Panc1 (cell line): ENCODE data around the gene LPIN1. TPM values are rescaled to one million over a fixed set of nuclear protein-coding genes. Genes with fewer than 3 reads are reported as not detected.
"Not testable (repeated sequence)": the region's sequence is repeated elsewhere in the genome, so short reads cannot be mapped to it uniquely, and the experiment has no call there.

Source experiments
- ATAC-seq: fragments of 200-7000 bp; cut with Tn5 transposase; 2 replicates; pipeline ENCODE4 v1.9.1; 2020; ENCODE audit warnings: mild to moderate bottlenecking, moderate library complexity
- BruUV-seq: library from RNA; stranded (reverse); fragments of 400-500 nt; replicated peaks from 2 replicates; lab custom pipeline; 2021; lab: Mats Ljungman, UMichigan
- CTCF ChIA-PET: fragments of 300-600 bp; sonication (Branson Sonifier 250); formaldehyde crosslinking; loops from one replicate; lab custom pipeline; 2022; ENCODE audit warnings: antibody characterized with exemption; lab: Charles Lee
- POLR2A ChIA-PET: fragments of 300-600 bp; sonication (Branson Sonifier 250); formaldehyde crosslinking; loops from one replicate; lab custom pipeline; 2022; ENCODE audit warnings: antibody characterized with exemption; lab: Charles Lee
- DNase-seq: peaks from one replicate; pipeline ENCODE4 v3.0.0-alpha.2; 2010; ENCODE audit warnings: low read depth, low spot score
- H3K27ac ChIP-seq: 2 replicates; pipeline ENCODE4 v1.5.1; 2011; ENCODE audit warnings: mild to moderate bottlenecking, low read length, inconsistent platforms
- H3K27me3 ChIP-seq: fragments of 200-500 bp; sonication (Bioruptor generic); 2 replicates; pipeline ENCODE4 v1.6.0; 2014; ENCODE audit warnings: low read length, inconsistent platforms; ENCODE audit not compliant: control insufficient read depth, insufficient read depth
- H3K36me3 ChIP-seq: fragments of 200-500 bp; sonication (Bioruptor generic); 2 replicates; pipeline ENCODE4 v1.5.1; 2014; ENCODE audit warnings: inconsistent platforms, mild to moderate bottlenecking, low read length, moderate library complexity; ENCODE audit not compliant: control insufficient read depth, insufficient read depth
- H3K4me1 ChIP-seq: 2 replicates; pipeline ENCODE4 v1.5.1; 2011; ENCODE audit warnings: inconsistent platforms, mild to moderate bottlenecking, low read length, moderate library complexity; ENCODE audit not compliant: control insufficient read depth, insufficient read depth
- H3K4me3 ChIP-seq, 2 experiments: 2 replicates each; pipeline ENCODE4 v1.5.1; 2011 to 2012; ENCODE audit warnings: low read depth in 2 of 2, low read length in 2 of 2, mild to moderate bottlenecking in 2 of 2, inconsistent platforms in 1 of 2, moderate library complexity in 1 of 2
- H3K9me3 ChIP-seq: fragments of 200-500 bp; sonication (Bioruptor generic); 2 replicates; pipeline ENCODE4 v1.5.1; 2014; ENCODE audit warnings: low read depth, mild to moderate bottlenecking, inconsistent platforms, low read length, moderate library complexity; ENCODE audit not compliant: control insufficient read depth, insufficient read depth
- POLR2AphosphoS5 ChIP-seq: IDR thresholded peaks from 2 replicates; pipeline ENCODE4 v1.6.1; 2012; ENCODE audit warnings: mild to moderate bottlenecking, low read depth, low read length, moderate library complexity
- SIN3A ChIP-seq: IDR thresholded peaks from 2 replicates; pipeline ENCODE4 v1.6.1; 2012; ENCODE audit warnings: low read depth, mild to moderate bottlenecking, low read length, moderate library complexity, borderline replicate concordance; ENCODE audit not compliant: insufficient read depth
- TCF7L2 ChIP-seq: IDR thresholded peaks from 2 replicates; pipeline ENCODE4 v1.6.1; 2011; ENCODE audit warnings: mild to moderate bottlenecking, low read depth, low read length, inconsistent platforms
- in situ Hi-C: cut with HindIII; loops from 2 replicates; pipeline ENCODE4 v1.10.0; 2016; ENCODE audit warnings: low sequenced_read_pairs, low pct_unique_long_range_greater_than_20kb
- intact Hi-C: fragments of 100-400 bp; cut with micrococcal nuclease; formaldehyde crosslinking; loops from one replicate; pipeline ENCODE4 v1.10.0; 2022; ENCODE audit not compliant: unreplicated experiment
- total RNA-seq: library from RNA; stranded (reverse); gene quantifications from one replicate; pipeline ENCODE4 v1.2.1, GENCODE V29; 2021; ENCODE audit not compliant: unreplicated experiment
- TF ChIP-seq, protein P1 (sequence below), 2 experiments: IDR thresholded peaks; 2 replicates each; pipeline ENCODE4 v1.6.1; 2011 to 2012; ENCODE audit warnings: low read depth in 2 of 2, control low read depth in 1 of 2, low read length in 1 of 2, mild to moderate bottlenecking in 1 of 2, moderate library complexity in 1 of 2; ENCODE audit not compliant: insufficient read depth in 1 of 2
- TF ChIP-seq, protein P2 (sequence below): fragments of 450-650 bp; IDR thresholded peaks from 2 replicates; pipeline ENCODE4 v1.5.1; 2017; ENCODE audit warnings: mild to moderate bottlenecking

Gene LPIN1
- total RNA-seq, 1 experiment from 2014 or later, result 51.8 TPM

DNA sequence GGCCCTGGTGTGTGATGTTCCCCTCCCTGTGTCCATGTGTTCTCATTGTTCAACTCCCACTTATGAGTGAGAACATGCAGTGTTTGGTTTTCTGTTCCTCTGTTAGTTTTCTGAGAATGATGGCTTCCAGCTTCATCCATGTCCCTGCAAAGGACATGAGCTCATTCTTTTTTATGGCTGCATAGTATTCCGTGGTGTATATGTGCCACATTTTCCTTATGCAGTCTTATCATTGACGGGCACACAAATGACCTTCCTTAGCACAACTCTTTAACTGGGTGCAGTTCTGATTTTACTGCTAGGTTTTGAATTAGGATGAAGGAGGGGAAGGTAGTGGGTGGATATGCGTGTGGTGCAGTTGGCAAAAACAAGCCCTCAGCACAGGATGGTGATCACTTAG is 70.5 kb downstream of the LPIN1 start:
- POLR2A ChIA-PET, H3K27me3 ChIP-seq, H3K4me3 ChIP-seq, BruUV-seq, H3K9me3 ChIP-seq, in situ Hi-C loops, H3K27ac ChIP-seq, ATAC-seq, CTCF ChIA-PET, intact Hi-C loops, H3K4me1 ChIP-seq, DNase-seq: not testable (repeated sequence)
- peaks cover 15% of the 10 kb centered on the region for H3K36me3 ChIP-seq

DNA sequence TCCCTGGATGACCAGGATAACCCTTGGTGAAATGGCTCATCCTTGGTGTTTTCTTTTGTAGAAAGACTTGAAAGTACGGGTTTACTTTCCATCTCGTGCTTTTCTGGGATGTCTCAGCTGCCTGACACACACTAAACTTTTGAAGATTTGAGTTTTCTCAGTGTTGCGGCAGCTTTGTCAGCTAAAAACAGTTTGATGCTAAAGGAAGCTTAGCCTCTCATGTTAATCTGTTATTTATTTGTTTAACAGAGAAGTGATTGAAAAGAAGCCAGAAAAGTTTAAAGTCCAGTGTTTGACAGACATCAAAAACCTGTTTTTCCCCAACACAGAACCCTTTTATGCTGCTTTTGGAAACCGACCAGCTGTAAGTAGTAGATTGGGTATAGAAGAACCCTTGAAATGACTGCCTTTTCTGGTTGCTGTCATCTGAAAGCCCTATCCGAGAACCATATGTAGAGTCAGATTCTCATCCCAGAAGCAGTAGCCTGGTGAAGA is 72.8 kb downstream of the LPIN1 start:
- no peak for DNase-seq
- peaks cover 15% of the 10 kb centered on the region for H3K36me3 ChIP-seq
- H3K27me3 ChIP-seq, result no peaks in the 10 kb centered on the region
- no peak for ATAC-seq
- H3K4me1 ChIP-seq, result no peaks in the 10 kb centered on the region
- H3K9me3 ChIP-seq, result no peaks in the 10 kb centered on the region
- POLR2A ChIA-PET, result no interaction called here
- in situ Hi-C loops, result no loop called here
- H3K4me3 ChIP-seq, result no peak overlapping the region
- TF ChIP-seq TCF7L2 (no peak), POLR2AphosphoS5 (no peak), SIN3A (no peak)
- TF ChIP-seq, protein P1, sequence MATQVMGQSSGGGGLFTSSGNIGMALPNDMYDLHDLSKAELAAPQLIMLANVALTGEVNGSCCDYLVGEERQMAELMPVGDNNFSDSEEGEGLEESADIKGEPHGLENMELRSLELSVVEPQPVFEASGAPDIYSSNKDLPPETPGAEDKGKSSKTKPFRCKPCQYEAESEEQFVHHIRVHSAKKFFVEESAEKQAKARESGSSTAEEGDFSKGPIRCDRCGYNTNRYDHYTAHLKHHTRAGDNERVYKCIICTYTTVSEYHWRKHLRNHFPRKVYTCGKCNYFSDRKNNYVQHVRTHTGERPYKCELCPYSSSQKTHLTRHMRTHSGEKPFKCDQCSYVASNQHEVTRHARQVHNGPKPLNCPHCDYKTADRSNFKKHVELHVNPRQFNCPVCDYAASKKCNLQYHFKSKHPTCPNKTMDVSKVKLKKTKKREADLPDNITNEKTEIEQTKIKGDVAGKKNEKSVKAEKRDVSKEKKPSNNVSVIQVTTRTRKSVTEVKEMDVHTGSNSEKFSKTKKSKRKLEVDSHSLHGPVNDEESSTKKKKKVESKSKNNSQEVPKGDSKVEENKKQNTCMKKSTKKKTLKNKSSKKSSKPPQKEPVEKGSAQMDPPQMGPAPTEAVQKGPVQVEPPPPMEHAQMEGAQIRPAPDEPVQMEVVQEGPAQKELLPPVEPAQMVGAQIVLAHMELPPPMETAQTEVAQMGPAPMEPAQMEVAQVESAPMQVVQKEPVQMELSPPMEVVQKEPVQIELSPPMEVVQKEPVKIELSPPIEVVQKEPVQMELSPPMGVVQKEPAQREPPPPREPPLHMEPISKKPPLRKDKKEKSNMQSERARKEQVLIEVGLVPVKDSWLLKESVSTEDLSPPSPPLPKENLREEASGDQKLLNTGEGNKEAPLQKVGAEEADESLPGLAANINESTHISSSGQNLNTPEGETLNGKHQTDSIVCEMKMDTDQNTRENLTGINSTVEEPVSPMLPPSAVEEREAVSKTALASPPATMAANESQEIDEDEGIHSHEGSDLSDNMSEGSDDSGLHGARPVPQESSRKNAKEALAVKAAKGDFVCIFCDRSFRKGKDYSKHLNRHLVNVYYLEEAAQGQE (IDR thresholded peaks at IDR 0.05; ENCODE audit: insufficient read depth in 1 of 2, low read depth in 2 of 2, low read length in 1 of 2), result no peak
- TF ChIP-seq, protein P2, sequence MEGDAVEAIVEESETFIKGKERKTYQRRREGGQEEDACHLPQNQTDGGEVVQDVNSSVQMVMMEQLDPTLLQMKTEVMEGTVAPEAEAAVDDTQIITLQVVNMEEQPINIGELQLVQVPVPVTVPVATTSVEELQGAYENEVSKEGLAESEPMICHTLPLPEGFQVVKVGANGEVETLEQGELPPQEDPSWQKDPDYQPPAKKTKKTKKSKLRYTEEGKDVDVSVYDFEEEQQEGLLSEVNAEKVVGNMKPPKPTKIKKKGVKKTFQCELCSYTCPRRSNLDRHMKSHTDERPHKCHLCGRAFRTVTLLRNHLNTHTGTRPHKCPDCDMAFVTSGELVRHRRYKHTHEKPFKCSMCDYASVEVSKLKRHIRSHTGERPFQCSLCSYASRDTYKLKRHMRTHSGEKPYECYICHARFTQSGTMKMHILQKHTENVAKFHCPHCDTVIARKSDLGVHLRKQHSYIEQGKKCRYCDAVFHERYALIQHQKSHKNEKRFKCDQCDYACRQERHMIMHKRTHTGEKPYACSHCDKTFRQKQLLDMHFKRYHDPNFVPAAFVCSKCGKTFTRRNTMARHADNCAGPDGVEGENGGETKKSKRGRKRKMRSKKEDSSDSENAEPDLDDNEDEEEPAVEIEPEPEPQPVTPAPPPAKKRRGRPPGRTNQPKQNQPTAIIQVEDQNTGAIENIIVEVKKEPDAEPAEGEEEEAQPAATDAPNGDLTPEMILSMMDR, result no peak
- no TSS peak for BruUV-seq
- no peak overlapping the region for H3K27ac ChIP-seq
- CTCF ChIA-PET, result no interaction called here
- intact Hi-C loops, result no loop called here

DNA sequence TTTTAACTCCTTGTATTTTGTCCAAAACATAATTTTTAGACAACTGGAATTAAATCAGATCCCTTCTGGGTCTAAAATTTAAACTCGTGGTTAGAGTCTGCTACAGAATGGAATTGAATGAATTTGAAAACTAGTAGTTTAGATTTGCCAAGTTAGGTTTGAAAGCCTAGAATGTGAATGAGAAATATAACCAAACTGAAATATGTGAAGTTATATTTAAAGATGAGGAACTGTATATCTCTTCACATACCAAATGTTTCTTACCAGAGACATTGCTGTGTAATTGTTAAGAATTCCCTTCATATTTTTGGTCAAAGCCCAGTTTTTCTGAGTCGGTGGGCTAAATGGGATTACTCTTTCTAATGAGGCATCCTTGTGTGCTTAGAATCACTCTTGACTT is 74.2 kb downstream of the LPIN1 start:
- H3K36me3 ChIP-seq, result peaks cover 14% of the 10 kb centered on the region
- no peaks in the 10 kb centered on the region for H3K9me3 ChIP-seq
- ChIA-PET POLR2A (no interaction called here), CTCF (no interaction called here)
- TF ChIP-seq, protein P2, result no peak
- no peak for TF ChIP-seq TCF7L2
- TF ChIP-seq POLR2AphosphoS5, result no peak
- TF ChIP-seq, protein P1 (IDR thresholded peaks at IDR 0.05; ENCODE audit: insufficient read depth in 1 of 2, low read depth in 2 of 2, low read length in 1 of 2), result no peak
- TF ChIP-seq SIN3A, result no peak
- in situ Hi-C loops (no loop called here), intact Hi-C loops (no loop called here)
- DNase-seq, result no peak
- no TSS peak for BruUV-seq
- H3K27ac ChIP-seq, result no peak overlapping the region
- ATAC-seq, result no peak
- H3K4me3 ChIP-seq, result no peak overlapping the region
- no peaks in the 10 kb centered on the region for H3K4me1 ChIP-seq
- no peaks in the 10 kb centered on the region for H3K27me3 ChIP-seq
